Esophagus muscularis mucosa (tissue), 3 donors: ENCODE results near the gene GLS.

Source experiments
- CTCF ChIP-seq, 3 experiments: fragments of 200-600 bp in 2 of 3; fragments of 450-650 bp in 1 of 3; sonication (generic) in 2 of 3; IDR thresholded peaks; one replicate each; pipeline ENCODE4 v1.5.1; 2017 to 2019; ENCODE audit warnings: antibody characterized with exemption in 3 of 3, mild to moderate bottlenecking in 2 of 3, moderate library complexity in 1 of 3
- POLR2AphosphoS5 ChIP-seq, 2 donors: sonication (generic); formaldehyde crosslinking; IDR thresholded peaks; one replicate each; pipeline ENCODE4 v1.6.1; 2017; ENCODE audit warnings: antibody characterized with exemption in 2 of 2

GRCh38 chr2:190941571-190941970, 61.0 kb downstream of the GLS start:
- TF ChIP-seq CTCF (IDR thresholded peaks at IDR 0.05) (no peak), POLR2AphosphoS5 (IDR thresholded peaks at IDR 0.05) (no peak)
